ENCODE results near the gene MED12. TPM values are rescaled to one million over a fixed set of nuclear protein-coding genes. Genes with fewer than 3 reads are reported as not detected.

Gene MED12
- total RNA-seq = 10 to 100 TPM; 56.6 to 64.7 TPM

GRCh38 chrX:71118032-71118984 is at the start of gene MED12:
Gene MED12, plus strand, starts transcription at chrX:71118596. Its CDS starts 159 bp downstream, at chrX:71118755.
- Mint-ChIP-seq H3K9me3 (no peaks in the 10 kb centered on the region), H3K4me3 (peak within 1 kb of the TSS; percentile 81), H3K27ac (peak within 1 kb of the TSS; percentile 91), H3K4me1 (peaks cover 32% of the 10 kb centered on the region), H3K36me3 (ENCODE audit: low read depth) (peaks cover 18% of the 10 kb centered on the region), H3K27me3 (no peaks in the 10 kb centered on the region)
- peak; percentile 79 for DNase-seq
- ChIA-PET CTCF (interaction anchor here (0.5 to 2.7 kb wide), 8 partner anchors 9 to 237 kb away, joined by 3 to 15 read pairs (median 4); partner anchors contain the start of genes CXorf65, FOXO4 and NONO), POLR2A (interaction anchor here (0.6 to 1.3 kb wide), 4 partner anchors 8 to 1152 kb away, joined by 3 to 6 read pairs (median 4); no protein-coding TSS in a partner anchor)

GRCh38 chrX:71070531-71070930 is 47.9 kb upstream of the MED12 start:
- H3K4me3 Mint-ChIP-seq = no peak overlapping the region
- no peak for DNase-seq
- H3K36me3 Mint-ChIP-seq (ENCODE audit: low read depth) = peaks cover 3% of the 10 kb centered on the region
- ChIA-PET CTCF (no interaction called here), POLR2A (no interaction called here)
- no peaks in the 10 kb centered on the region for H3K9me3 Mint-ChIP-seq
- peaks cover 27% of the 10 kb centered on the region for H3K27me3 Mint-ChIP-seq
- H3K4me1 Mint-ChIP-seq = peaks cover 14% of the 10 kb centered on the region
- H3K27ac Mint-ChIP-seq = no peak overlapping the region

- H3K36me3 Mint-ChIP-seq (ENCODE audit: low read depth) = no peaks in the 10 kb centered on the region
- H3K4me1 Mint-ChIP-seq = peaks cover 9% of the 10 kb centered on the region
- no peak for DNase-seq
- H3K9me3 Mint-ChIP-seq = no peaks in the 10 kb centered on the region
- H3K4me3 Mint-ChIP-seq = no peak overlapping the region
- H3K27me3 Mint-ChIP-seq = no peaks in the 10 kb centered on the region
- no peak overlapping the region for H3K27ac Mint-ChIP-seq
- ChIA-PET POLR2A (no interaction called here), CTCF (interaction anchor here (0.8 kb wide), 1 partner anchor 36 kb away, joined by 4 read pairs; no protein-coding TSS in a partner anchor)
Observed at GRCh38 chrX:71081330-71082123, 36.9 kb upstream of the MED12 start.

GRCh38 chrX:71082124-71082647 is 36.2 kb upstream of the MED12 start:
- POLR2A ChIA-PET = no interaction called here
- Mint-ChIP-seq H3K4me1 (peaks cover 9% of the 10 kb centered on the region), H3K36me3 (ENCODE audit: low read depth) (no peaks in the 10 kb centered on the region), H3K27ac (no peak overlapping the region), H3K9me3 (no peaks in the 10 kb centered on the region), H3K27me3 (no peaks in the 10 kb centered on the region), H3K4me3 (no peak overlapping the region)
- no peak for DNase-seq
- CTCF ChIA-PET = interaction anchor here (1.2 kb wide), 1 partner anchor 10 kb away, joined by 3 read pairs; no protein-coding TSS in a partner anchor

- peaks cover 9% of the 10 kb centered on the region for H3K4me1 Mint-ChIP-seq
- H3K27me3 Mint-ChIP-seq = no peaks in the 10 kb centered on the region
- no peaks in the 10 kb centered on the region for H3K36me3 Mint-ChIP-seq (ENCODE audit: low read depth)
- no peaks in the 10 kb centered on the region for H3K9me3 Mint-ChIP-seq
- DNase-seq = no peak
- CTCF ChIA-PET = interaction anchor here (1.2 kb wide), 1 partner anchor 9 kb away, joined by 3 read pairs; no protein-coding TSS in a partner anchor
- no peak overlapping the region for H3K27ac Mint-ChIP-seq
- H3K4me3 Mint-ChIP-seq = no peak overlapping the region
- POLR2A ChIA-PET = no interaction called here
Observed at GRCh38 chrX:71082822-71083221, 35.6 kb upstream of the MED12 start.

- ChIA-PET CTCF (interaction anchor here (0.9 to 1.6 kb wide), 2 partner anchors 27 to 43 kb away, joined by 3 read pairs; no protein-coding TSS in a partner anchor), POLR2A (interaction anchor here (0.6 kb wide), 1 partner anchor 567 kb away, joined by 3 read pairs; no protein-coding TSS in a partner anchor)
- Mint-ChIP-seq H3K9me3 (no peaks in the 10 kb centered on the region), H3K36me3 (ENCODE audit: low read depth) (no peaks in the 10 kb centered on the region), H3K4me3 (no peak overlapping the region), H3K4me1 (peaks cover 9% of the 10 kb centered on the region), H3K27ac (no peak overlapping the region), H3K27me3 (no peaks in the 10 kb centered on the region)
- DNase-seq = no peak
Observed at GRCh38 chrX:71085900-71086299, 32.5 kb upstream of the MED12 start.

- H3K9me3 Mint-ChIP-seq = no peaks in the 10 kb centered on the region
- H3K4me1 Mint-ChIP-seq = peaks cover 8% of the 10 kb centered on the region
- POLR2A ChIA-PET = no interaction called here
- no peak for DNase-seq
- CTCF ChIA-PET = interaction anchor here (1.4 kb wide), 1 partner anchor 11 kb away, joined by 3 read pairs; no protein-coding TSS in a partner anchor
- H3K27ac Mint-ChIP-seq = no peak overlapping the region
- no peaks in the 10 kb centered on the region for H3K36me3 Mint-ChIP-seq (ENCODE audit: low read depth)
- no peak overlapping the region for H3K4me3 Mint-ChIP-seq
- no peaks in the 10 kb centered on the region for H3K27me3 Mint-ChIP-seq
Observed at GRCh38 chrX:71091263-71091662, 27.1 kb upstream of the MED12 start.

- Mint-ChIP-seq H3K9me3 (no peaks in the 10 kb centered on the region), H3K36me3 (ENCODE audit: low read depth) (no peaks in the 10 kb centered on the region), H3K27me3 (no peaks in the 10 kb centered on the region), H3K4me1 (peaks cover 28% of the 10 kb centered on the region), H3K27ac (peak overlapping the region; percentile 75), H3K4me3 (peak overlapping the region; percentile 81)
- no peak for DNase-seq
- ChIA-PET POLR2A (no interaction called here), CTCF (no interaction called here)
Observed at GRCh38 chrX:71095033-71095432, 23.4 kb upstream of the MED12 start.

- H3K27me3 Mint-ChIP-seq = no peaks in the 10 kb centered on the region
- CTCF ChIA-PET = interaction anchor here (2.2 kb wide), 1 partner anchor 23 kb away, joined by 5 read pairs; the partner anchor contains the start of gene MED12
- peak; percentile 92 for DNase-seq
- POLR2A ChIA-PET = no interaction called here
- H3K27ac Mint-ChIP-seq = peak within 1 kb of the TSS; percentile 96
- peak within 1 kb of the TSS; percentile 81 for H3K4me3 Mint-ChIP-seq
- no peaks in the 10 kb centered on the region for H3K36me3 Mint-ChIP-seq (ENCODE audit: low read depth)
- H3K4me1 Mint-ChIP-seq = peaks cover 30% of the 10 kb centered on the region
- H3K9me3 Mint-ChIP-seq = no peaks in the 10 kb centered on the region
Observed at GRCh38 chrX:71095555-71095980, 22.8 kb upstream of the MED12 start, which contains the start of gene FOXO4. Gene FOXO4, plus strand, starts transcription at chrX:71095851. Its CDS starts 678 bp downstream, at chrX:71096529.

- DNase-seq = no peak
- POLR2A ChIA-PET = no interaction called here
- H3K4me1 Mint-ChIP-seq = peaks cover 33% of the 10 kb centered on the region
Observed at GRCh38 chrX:71095981-71096759, 22.2 kb upstream of the MED12 start.

GRCh38 chrX:71096760-71097032 is 21.7 kb upstream of the MED12 start:
- Mint-ChIP-seq H3K27me3 (no peaks in the 10 kb centered on the region), H3K9me3 (no peaks in the 10 kb centered on the region), H3K27ac (peak overlapping the region; percentile 96), H3K4me3 (peak overlapping the region; percentile 81), H3K4me1 (peaks cover 38% of the 10 kb centered on the region), H3K36me3 (ENCODE audit: low read depth) (no peaks in the 10 kb centered on the region)
- DNase-seq = no peak
- CTCF ChIA-PET = interaction anchor here (2.2 kb wide), 1 partner anchor 22 kb away, joined by 5 read pairs; the partner anchor contains the start of gene MED12
- POLR2A ChIA-PET = no interaction called here

More at GRCh38 chrX:71095981-71096759, 22.2 kb upstream of the MED12 start:
- Mint-ChIP-seq H3K9me3 (no peaks in the 10 kb centered on the region), H3K27me3 (no peaks in the 10 kb centered on the region), H3K4me3 (peak overlapping the region; percentile 81), H3K27ac (peak overlapping the region; percentile 96), H3K36me3 (ENCODE audit: low read depth) (no peaks in the 10 kb centered on the region)
- CTCF ChIA-PET = interaction anchor here (2.2 kb wide), 1 partner anchor 22 kb away, joined by 5 read pairs; the partner anchor contains the start of gene MED12

- Mint-ChIP-seq H3K27me3 (no peaks in the 10 kb centered on the region), H3K4me3 (no peak overlapping the region), H3K4me1 (peaks cover 52% of the 10 kb centered on the region), H3K9me3 (no peaks in the 10 kb centered on the region), H3K36me3 (ENCODE audit: low read depth) (no peaks in the 10 kb centered on the region), H3K27ac (no peak overlapping the region)
- DNase-seq = peak; percentile 80
- ChIA-PET CTCF (no interaction called here), POLR2A (no interaction called here)
Observed at GRCh38 chrX:71098302-71098701, 20.1 kb upstream of the MED12 start.
